Bone marrow (tissue), 2 donors: ENCODE data around the gene MILR1.
"Not testable (repeated sequence)": the region's sequence is repeated elsewhere in the genome, so short reads cannot be mapped to it uniquely, and the experiment has no call there.

Experiments used
- DNase-seq, 2 donors: peaks; one replicate each; lab custom pipeline; 2025; lab: John Stamatoyannopoulos, UW

Gene MILR1

GRCh38 chr17:64426596-64426995 is 22.3 kb upstream of the MILR1 start:
- no peak for DNase-seq

- DNase-seq = no peak
Observed at GRCh38 chr17:64428406-64428805, 20.5 kb upstream of the MILR1 start.

- peak in 1 of 2 donors; percentile 3 for DNase-seq
Observed at GRCh38 chr17:64430036-64430435, 18.9 kb upstream of the MILR1 start.

- DNase-seq = no peak
Observed at GRCh38 chr17:64431534-64431933, 17.4 kb upstream of the MILR1 start.

- no peak for DNase-seq
Observed at GRCh38 chr17:64437944-64438525, 10.9 kb upstream of the MILR1 start.

GRCh38 chr17:64439521-64439920 is 9.4 kb upstream of the MILR1 start:
- DNase-seq = not testable (repeated sequence)

- no peak for DNase-seq
Observed at GRCh38 chr17:64439956-64440355, 9.0 kb upstream of the MILR1 start.

- DNase-seq = peak; percentile 45 to 82
Observed at GRCh38 chr17:64441772-64442540, 7.0 kb upstream of the MILR1 start.

- DNase-seq = peak; percentile 40 to 82
Observed at GRCh38 chr17:64442541-64442971, 6.4 kb upstream of the MILR1 start.

GRCh38 chr17:64443086-64443760 is 5.7 kb upstream of the MILR1 start:
- no peak for DNase-seq

- DNase-seq = no peak
Observed at GRCh38 chr17:64447526-64447925, 1.4 kb upstream of the MILR1 start.

- no peak for DNase-seq
Observed at GRCh38 chr17:64449545-64449944, 630 bp downstream of the MILR1 start.

GRCh38 chr17:64455993-64456885 is 7.3 kb downstream of the MILR1 start:
- peak in 1 of 2 donors; percentile 75 for DNase-seq

GRCh38 chr17:64457156-64457555 is 8.2 kb downstream of the MILR1 start:
- no peak for DNase-seq

- no peak for DNase-seq
Observed at GRCh38 chr17:64458756-64459155, 9.8 kb downstream of the MILR1 start.

GRCh38 chr17:64459284-64459747 is 10.4 kb downstream of the MILR1 start:
- no peak for DNase-seq

- DNase-seq = not testable (repeated sequence)
Observed at GRCh38 chr17:64459818-64460217, 10.9 kb downstream of the MILR1 start.

GRCh38 chr17:64460955-64461354 is 12.0 kb downstream of the MILR1 start:
- no peak for DNase-seq

- no peak for DNase-seq
Observed at GRCh38 chr17:64461788-64462187, 12.9 kb downstream of the MILR1 start.

GRCh38 chr17:64466019-64466735 is 17.3 kb downstream of the MILR1 start:
- no peak for DNase-seq

GRCh38 chr17:64466834-64467233 is 17.9 kb downstream of the MILR1 start:
- not testable (repeated sequence) for DNase-seq
